Adrenal gland (tissue), 5 donors: ENCODE measurements around the gene NXNL2.

ENCODE experiments used
- CTCF ChIP-seq, 6 experiments: fragments of 450-650 bp in 4 of 6; fragments of 200-600 bp in 2 of 6; sonication (generic) in 1 of 6; IDR thresholded peaks; 1 replicate in 5 of 6; 2 replicates in 1 of 6; pipeline versions ENCODE4 v1.5.1 to v1.8.0; 2016 to 2021; ENCODE audit warnings: antibody characterized with exemption in 6 of 6, mild to moderate bottlenecking in 2 of 6, moderate library complexity in 1 of 6
- POLR2A ChIP-seq, 2 donors: fragments of 450-650 bp; IDR thresholded peaks; one replicate each; pipeline ENCODE4 v1.6.1; 2017; ENCODE audit warnings: antibody characterized with exemption in 2 of 2, mild to moderate bottlenecking in 2 of 2, moderate library complexity in 1 of 2
- donor health status: DM: no; HTN: no; CAD: no.

- no peak for TF ChIP-seq CTCF (IDR thresholded peaks at IDR 0.05)
- TF ChIP-seq POLR2A (IDR thresholded peaks at IDR 0.05): no peak
These were observed 20.4 kb downstream of the NXNL2 start for GRCh38 chr9:88555268-88555980.
